ENCODE data around the gene NME5. TPM values are rescaled to one million over a fixed set of nuclear protein-coding genes. Genes with fewer than 3 reads are reported as not detected.

The NME5 gene
- total and polyA plus RNA-seq, 2 of the 13 experiments (the other 11 are each of a cell fraction or from before 2014, with no cell fraction given), result 0.18 TPM; not detected in 1

- H3K27me3 ChIP-seq (ENCODE audit: control insufficient read depth in 1 of 2, insufficient read depth in 2 of 2, low read length in 2 of 2), result no peaks in the 10 kb centered on the region
- no TSS peak for BruUV-seq (replicated peaks)
- no peak overlapping the region for H3K4me2 ChIP-seq (ENCODE audit: low read depth, low read length)
- H3K27ac ChIP-seq (ENCODE audit: extremely low read length, insufficient read depth, low read length), result no peak overlapping the region
- in situ Hi-C loops (cut with HindIII; ENCODE audit: extremely low pct_ligation_motif_present, low pct_unique_long_range_greater_than_20kb) (no loop called here), intact Hi-C loops (cut with micrococcal nuclease; ENCODE audit: unreplicated experiment) (no loop called here)
- ChIA-PET CTCF (ENCODE audit: low intra/inter-chr PET ratio, low total read pairs) (no interaction called here), POLR2A (no interaction called here)
- no peak overlapping the region for H2AFZ ChIP-seq (ENCODE audit: low read length)
- H3K4me3 ChIP-seq (replicated peaks in 1 of 3; ENCODE audit: insufficient read depth in 1 of 3, low read depth in 2 of 3, low read length in 3 of 3), result no peak overlapping the region
- no peaks in the 10 kb centered on the region for H3K9me3 ChIP-seq (ENCODE audit: low read length)
- no peaks in the 10 kb centered on the region for H3K36me3 ChIP-seq (replicated peaks in 1 of 2; ENCODE audit: control insufficient read depth in 1 of 2, insufficient read depth in 2 of 2, low read length in 2 of 2)
- H3K9ac ChIP-seq (ENCODE audit: insufficient read depth, low read depth, low read length), result no peak overlapping the region
- H3K4me1 ChIP-seq (ENCODE audit: insufficient read depth, low read length), result peaks cover 61% of the 10 kb centered on the region
- TF ChIP-seq NONO (IDR thresholded peaks at IDR 0.05), result no peak
- no peak for TF ChIP-seq NONO (CRISPR knock-in tag; conservative IDR thresholded peaks at IDR 0.05)
- no peak for TF ChIP-seq ZNF12 (CRISPR knock-in tag; IDR thresholded peaks at IDR 0.05)
- no peak for TF ChIP-seq ZNF350 (CRISPR knock-in tag; IDR thresholded peaks at IDR 0.05; ENCODE audit: borderline replicate concordance, low read depth)
- TF ChIP-seq, protein P1, sequence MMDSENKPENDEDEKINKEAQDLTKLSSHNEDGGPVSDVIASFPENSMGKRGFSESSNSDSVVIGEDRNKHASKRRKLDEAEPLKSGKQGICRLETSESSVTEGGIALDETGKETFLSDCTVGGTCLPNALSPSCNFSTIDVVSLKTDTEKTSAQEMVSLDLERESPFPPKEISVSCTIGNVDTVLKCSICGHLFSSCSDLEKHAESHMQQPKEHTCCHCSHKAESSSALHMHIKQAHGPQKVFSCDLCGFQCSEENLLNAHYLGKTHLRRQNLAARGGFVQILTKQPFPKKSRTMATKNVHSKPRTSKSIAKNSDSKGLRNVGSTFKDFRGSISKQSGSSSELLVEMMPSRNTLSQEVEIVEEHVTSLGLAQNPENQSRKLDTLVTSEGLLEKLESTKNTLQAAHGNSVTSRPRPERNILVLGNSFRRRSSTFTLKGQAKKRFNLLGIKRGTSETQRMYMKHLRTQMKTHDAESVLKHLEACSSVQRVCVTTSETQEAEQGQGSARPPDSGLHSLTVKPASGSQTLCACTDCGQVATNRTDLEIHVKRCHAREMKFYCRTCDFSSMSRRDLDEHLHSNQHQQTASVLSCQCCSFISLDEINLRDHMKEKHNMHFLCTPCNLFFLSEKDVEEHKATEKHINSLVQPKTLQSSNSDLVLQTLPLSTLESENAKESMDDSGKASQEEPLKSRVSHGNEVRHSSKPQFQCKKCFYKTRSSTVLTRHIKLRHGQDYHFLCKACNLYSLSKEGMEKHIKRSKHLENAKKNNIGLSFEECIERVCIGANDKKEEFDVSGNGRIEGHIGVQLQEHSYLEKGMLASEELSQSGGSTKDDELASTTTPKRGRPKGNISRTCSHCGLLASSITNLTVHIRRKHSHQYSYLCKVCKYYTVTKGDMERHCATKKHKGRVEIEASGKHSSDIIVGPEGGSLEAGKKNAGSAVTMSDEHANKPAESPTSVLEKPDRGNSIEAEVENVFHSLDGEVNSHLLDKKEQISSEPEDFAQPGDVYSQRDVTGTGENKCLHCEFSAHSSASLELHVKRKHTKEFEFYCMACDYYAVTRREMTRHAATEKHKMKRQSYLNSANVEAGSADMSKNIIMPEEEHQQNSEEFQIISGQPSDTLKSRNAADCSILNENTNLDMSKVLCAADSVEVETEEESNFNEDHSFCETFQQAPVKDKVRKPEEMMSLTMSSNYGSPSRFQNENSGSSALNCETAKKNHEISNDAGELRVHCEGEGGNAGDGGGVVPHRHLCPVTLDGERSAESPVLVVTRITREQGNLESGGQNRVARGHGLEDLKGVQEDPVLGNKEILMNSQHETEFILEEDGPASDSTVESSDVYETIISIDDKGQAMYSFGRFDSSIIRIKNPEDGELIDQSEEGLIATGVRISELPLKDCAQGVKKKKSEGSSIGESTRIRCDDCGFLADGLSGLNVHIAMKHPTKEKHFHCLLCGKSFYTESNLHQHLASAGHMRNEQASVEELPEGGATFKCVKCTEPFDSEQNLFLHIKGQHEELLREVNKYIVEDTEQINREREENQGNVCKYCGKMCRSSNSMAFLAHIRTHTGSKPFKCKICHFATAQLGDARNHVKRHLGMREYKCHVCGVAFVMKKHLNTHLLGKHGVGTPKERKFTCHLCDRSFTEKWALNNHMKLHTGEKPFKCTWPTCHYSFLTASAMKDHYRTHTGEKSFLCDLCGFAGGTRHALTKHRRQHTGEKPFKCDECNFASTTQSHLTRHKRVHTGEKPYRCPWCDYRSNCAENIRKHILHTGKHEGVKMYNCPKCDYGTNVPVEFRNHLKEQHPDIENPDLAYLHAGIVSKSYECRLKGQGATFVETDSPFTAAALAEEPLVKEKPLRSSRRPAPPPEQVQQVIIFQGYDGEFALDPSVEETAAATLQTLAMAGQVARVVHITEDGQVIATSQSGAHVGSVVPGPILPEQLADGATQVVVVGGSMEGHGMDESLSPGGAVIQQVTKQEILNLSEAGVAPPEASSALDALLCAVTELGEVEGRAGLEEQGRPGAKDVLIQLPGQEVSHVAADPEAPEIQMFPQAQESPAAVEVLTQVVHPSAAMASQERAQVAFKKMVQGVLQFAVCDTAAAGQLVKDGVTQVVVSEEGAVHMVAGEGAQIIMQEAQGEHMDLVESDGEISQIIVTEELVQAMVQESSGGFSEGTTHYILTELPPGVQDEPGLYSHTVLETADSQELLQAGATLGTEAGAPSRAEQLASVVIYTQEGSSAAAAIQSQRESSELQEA (CRISPR knock-in tag; IDR thresholded peaks at IDR 0.05; ENCODE audit: not compliant biosample characterization), result no peak
- no peak for TF ChIP-seq SRSF1 (optimal IDR thresholded peaks at IDR 0.05; ENCODE audit: low read depth, low read length)
- no peak for TF ChIP-seq ZNF512B (CRISPR knock-in tag; IDR thresholded peaks at IDR 0.05; ENCODE audit: borderline replicate concordance)
- TF ChIP-seq GATA4 (IDR thresholded peaks at IDR 0.05; ENCODE audit: borderline replicate concordance, low read depth), result no peak
- no peak for TF ChIP-seq RBM39 (IDR thresholded peaks at IDR 0.05; ENCODE audit: low read depth, low read length, poor library complexity, severe bottlenecking)
- TF ChIP-seq SNRNP70 (IDR thresholded peaks at IDR 0.05; ENCODE audit: low read depth, low read length), result no peak
- TF ChIP-seq NBN (conservative IDR thresholded peaks at IDR 0.05), result no peak
- TF ChIP-seq SALL1 (CRISPR knock-in tag; IDR thresholded peaks at IDR 0.05), result no peak
- TF ChIP-seq ZSCAN20 (CRISPR knock-in tag; IDR thresholded peaks at IDR 0.05; ENCODE audit: borderline replicate concordance), result no peak
- TF ChIP-seq ZNF101 (CRISPR knock-in tag; IDR thresholded peaks at IDR 0.05; ENCODE audit: borderline replicate concordance, low read depth), result no peak
- 91% methylated on average over 1 of the region's 1 CpG for WGBS (ENCODE audit: low lambda C conversion rate)
- FAIRE-seq (no peak), DNase-seq (ENCODE audit: low spot score) (no peak), ATAC-seq (no peak)
- H4K20me1 ChIP-seq (ENCODE audit: insufficient read depth, low read length), result no peaks in the 10 kb centered on the region
- no peaks in the 10 kb centered on the region for H3K79me2 ChIP-seq (ENCODE audit: insufficient read depth, low read length)
Observed at GRCh38 chr5:138093036-138093435, 46.2 kb downstream of the NME5 start.
